ENCODE measurements around the gene MAT2A. TPM values are rescaled to one million over a fixed set of nuclear protein-coding genes. Genes with fewer than 3 reads are reported as not detected.

MAT2A gene
- total RNA-seq, 4 donors from 2014 or later = 66.2 to 185 (median 142) TPM

GRCh38 chr2:85547089-85547858, 8.3 kb downstream of the MAT2A start:
- TF ChIP-seq EP300 (IDR thresholded peaks at IDR 0.05; ENCODE audit: low read depth) = no peak
- no peak for TF ChIP-seq POLR2A (IDR thresholded peaks at IDR 0.05)
- TF ChIP-seq CTCF (IDR thresholded peaks at IDR 0.05) = no peak
- peak in 1 of 3 donors; percentile 31 for TF ChIP-seq POLR2AphosphoS5 (IDR thresholded peaks at IDR 0.05)
- H3K4me3 ChIP-seq = no peak overlapping the region
- DNase-seq = no peak
- 80 to 83% methylated on average over 1 of the region's 1 CpG for WGBS, 2 donors (ENCODE audit: low coverage in 1 of 2)
- peak overlapping the region in 1 of 4 donors; percentile 17 for H3K27ac ChIP-seq
- H3K27me3 ChIP-seq = no peaks in the 10 kb centered on the region
- in situ Hi-C loops (cut with MboI; ENCODE audit: low pct_ligation_motif_present in 1 of 4, low pct_unique_long_range_greater_than_20kb in 1 of 4, low sequenced_read_pairs in 3 of 4) (loop anchor here in 1 of 4 donors (5.0 kb wide), 1 partner anchor 125 kb away; no protein-coding TSS in a partner anchor), intact Hi-C loops (cut with DNase I; ENCODE audit: low total_unique reads) (no loop called here)
- no peaks in the 10 kb centered on the region for H3K9me3 ChIP-seq
- H3K4me1 ChIP-seq = peaks cover 2 to 22% (median 6%) of the 10 kb centered on the region in 4 donors
- peaks cover 0 to 41% (median 20%) of the 10 kb centered on the region in 4 donors for H3K36me3 ChIP-seq

- peaks cover 0 to 35% (median 17%) of the 10 kb centered on the region in 4 donors for H3K36me3 ChIP-seq
- no peaks in the 10 kb centered on the region for H3K27me3 ChIP-seq
- peak overlapping the region in 1 of 4 donors; percentile 13 for H3K27ac ChIP-seq
- H3K9me3 ChIP-seq = no peaks in the 10 kb centered on the region
- in situ Hi-C loops (cut with MboI; ENCODE audit: low pct_ligation_motif_present in 1 of 4, low pct_unique_long_range_greater_than_20kb in 1 of 4, low sequenced_read_pairs in 3 of 4) (loop anchor here in 1 of 4 donors (5.0 kb wide), 1 partner anchor 126 kb away; no protein-coding TSS in a partner anchor), intact Hi-C loops (cut with DNase I; ENCODE audit: low total_unique reads) (no loop called here)
- TF ChIP-seq POLR2AphosphoS5 (IDR thresholded peaks at IDR 0.05) = peak in 1 of 3 donors; percentile 10
- no peak for TF ChIP-seq EP300 (IDR thresholded peaks at IDR 0.05; ENCODE audit: low read depth)
- no peak for TF ChIP-seq CTCF (IDR thresholded peaks at IDR 0.05)
- peak; percentile 18 for TF ChIP-seq POLR2A (IDR thresholded peaks at IDR 0.05)
- peaks cover 0 to 14% (median under 1%) of the 10 kb centered on the region in 4 donors for H3K4me1 ChIP-seq
- H3K4me3 ChIP-seq = no peak overlapping the region
- DNase-seq = no peak
- WGBS, 2 donors (ENCODE audit: low coverage in 1 of 2) = 55 to 68% methylated on average over 6 of the region's 6 CpGs
Measured at GRCh38 chr2:85547859-85548607, 9.1 kb downstream of the MAT2A start.

GRCh38 chr2:85548608-85548900, 9.6 kb downstream of the MAT2A start:
- H3K4me3 ChIP-seq = no peak overlapping the region
- peaks cover 0 to 9% (median 0%) of the 10 kb centered on the region in 4 donors for H3K4me1 ChIP-seq
- WGBS, 2 donors (ENCODE audit: low coverage in 1 of 2) = 60 to 71% methylated on average over 2 of the region's 2 CpGs
- no peaks in the 10 kb centered on the region for H3K27me3 ChIP-seq
- peak overlapping the region in 2 of 4 donors; percentile 0 to 13 for H3K27ac ChIP-seq
- in situ Hi-C loops (cut with MboI; ENCODE audit: low pct_ligation_motif_present in 1 of 4, low pct_unique_long_range_greater_than_20kb in 1 of 4, low sequenced_read_pairs in 3 of 4) (loop anchor here in 1 of 4 donors (5.0 kb wide), 1 partner anchor 126 kb away; no protein-coding TSS in a partner anchor), intact Hi-C loops (cut with DNase I; ENCODE audit: low total_unique reads) (no loop called here)
- peaks cover 0 to 31% (median 14%) of the 10 kb centered on the region in 4 donors for H3K36me3 ChIP-seq
- DNase-seq = no peak
- H3K9me3 ChIP-seq = no peaks in the 10 kb centered on the region
- no peak for TF ChIP-seq EP300 (IDR thresholded peaks at IDR 0.05; ENCODE audit: low read depth)
- no peak for TF ChIP-seq POLR2AphosphoS5 (IDR thresholded peaks at IDR 0.05)
- no peak for TF ChIP-seq POLR2A (IDR thresholded peaks at IDR 0.05)
- TF ChIP-seq CTCF (IDR thresholded peaks at IDR 0.05) = no peak

- in situ Hi-C loops (cut with MboI; ENCODE audit: low pct_ligation_motif_present in 1 of 4, low pct_unique_long_range_greater_than_20kb in 1 of 4, low sequenced_read_pairs in 3 of 4) (loop anchor here in 1 of 4 donors (5.0 kb wide), 1 partner anchor 127 kb away; no protein-coding TSS in a partner anchor), intact Hi-C loops (cut with DNase I; ENCODE audit: low total_unique reads) (no loop called here)
- H3K36me3 ChIP-seq = peaks cover 0 to 30% (median 15%) of the 10 kb centered on the region in 4 donors
- H3K27ac ChIP-seq = peak overlapping the region; percentile 9 to 40 (median 35)
- TF ChIP-seq POLR2A (IDR thresholded peaks at IDR 0.05) = no peak
- no peak for TF ChIP-seq EP300 (IDR thresholded peaks at IDR 0.05; ENCODE audit: low read depth)
- TF ChIP-seq POLR2AphosphoS5 (IDR thresholded peaks at IDR 0.05) = no peak
- no peak for TF ChIP-seq CTCF (IDR thresholded peaks at IDR 0.05)
- DNase-seq = no peak
- H3K4me1 ChIP-seq = peaks cover 0 to 8% (median 0%) of the 10 kb centered on the region in 4 donors
- no peaks in the 10 kb centered on the region for H3K9me3 ChIP-seq
- no peak overlapping the region for H3K4me3 ChIP-seq
- H3K27me3 ChIP-seq = no peaks in the 10 kb centered on the region
- WGBS, 2 donors (ENCODE audit: low coverage in 1 of 2) = 92 to 94% methylated on average over 7 to 10 of the region's 10 CpGs
Measured at GRCh38 chr2:85549095-85549494, 10.1 kb downstream of the MAT2A start.
